Liver (tissue), 9 donors: ENCODE results near the gene ANAPC16. TPM values are rescaled to one million over a fixed set of nuclear protein-coding genes. Genes with fewer than 3 reads are reported as not detected.

Source experiments
- DNase-seq: peaks from one replicate; pipeline ENCODE4 v3.0.0-alpha.2; 2017; ENCODE audit warnings: low spot score
- H3K27ac ChIP-seq, 2 donors: one replicate each; pipeline ENCODE4 v1.7.0; 2013; ENCODE audit warnings: inconsistent platforms in 2 of 2, low read length in 2 of 2, control low read depth in 1 of 2, low read depth in 1 of 2, mild to moderate bottlenecking in 1 of 2
- H3K27me3 ChIP-seq, 4 donors: one replicate each; pipeline versions ENCODE4 v1.6.1 to v1.7.0; 2013; ENCODE audit warnings: low read length in 3 of 4, inconsistent platforms in 1 of 4, mild to moderate bottlenecking in 1 of 4, moderate library complexity in 1 of 4; ENCODE audit not compliant: control insufficient read depth in 4 of 4, insufficient read depth in 4 of 4
- H3K36me3 ChIP-seq, 4 donors: one replicate each; pipeline versions ENCODE4 v1.6.1 to v1.7.0; 2013; ENCODE audit warnings: low read length in 3 of 4, mild to moderate bottlenecking in 3 of 4, low read depth in 1 of 4, moderate library complexity in 1 of 4; ENCODE audit not compliant: control insufficient read depth in 4 of 4, insufficient read depth in 3 of 4
- H3K4me1 ChIP-seq, 4 donors: one replicate each; pipeline versions ENCODE4 v1.6.1 to v1.7.0; 2013; ENCODE audit warnings: low read length in 3 of 4, mild to moderate bottlenecking in 3 of 4, moderate library complexity in 1 of 4; ENCODE audit not compliant: control insufficient read depth in 4 of 4, insufficient read depth in 4 of 4
- H3K4me3 ChIP-seq, 3 donors: one replicate each; pipeline versions ENCODE4 v1.6.1 to v1.7.0; 2013; ENCODE audit warnings: low read length in 3 of 3, control low read depth in 1 of 3, low read depth in 1 of 3, mild to moderate bottlenecking in 1 of 3
- H3K9ac ChIP-seq, 2 donors: one replicate each; pipeline ENCODE4 v1.7.0; 2013; ENCODE audit warnings: low read length in 2 of 2, mild to moderate bottlenecking in 2 of 2, moderate library complexity in 2 of 2, control low read depth in 1 of 2, low read depth in 1 of 2
- H3K9me3 ChIP-seq, 4 donors: one replicate each; pipeline versions ENCODE4 v1.6.1 to v1.7.0; 2013; ENCODE audit warnings: low read length in 3 of 4; ENCODE audit not compliant: control insufficient read depth in 4 of 4
- EGR1 ChIP-seq, 2 donors: IDR thresholded peaks; 2 replicates each; pipeline ENCODE4 v1.6.1; 2016 to 2018; ENCODE audit warnings: antibody characterized with exemption in 2 of 2, low read depth in 2 of 2
- FOXA1 ChIP-seq: IDR thresholded peaks from 2 replicates; pipeline ENCODE4 v1.6.1; 2016; ENCODE audit warnings: antibody characterized with exemption
- FOXA2 ChIP-seq: IDR thresholded peaks from 2 replicates; pipeline ENCODE4 v1.6.1; 2016; ENCODE audit warnings: antibody characterized with exemption
- GABPA ChIP-seq, 2 donors: IDR thresholded peaks in 1 of 2; conservative IDR thresholded peaks in 1 of 2; 2 replicates each; pipeline ENCODE4 v1.6.1; 2016; ENCODE audit warnings: antibody characterized with exemption in 2 of 2, mild to moderate bottlenecking in 1 of 2, moderate library complexity in 1 of 2
- HNF4A ChIP-seq, 2 donors: conservative IDR thresholded peaks; 2 replicates each; pipeline ENCODE4 v1.6.1; 2016; ENCODE audit warnings: antibody characterized with exemption in 2 of 2, mild to moderate bottlenecking in 2 of 2
- HNF4G ChIP-seq: IDR thresholded peaks from 2 replicates; pipeline ENCODE4 v1.6.1; 2016; ENCODE audit warnings: antibody characterized with exemption
- JUND ChIP-seq, 2 donors: IDR thresholded peaks; 2 replicates each; pipeline ENCODE4 v1.6.1; 2016; ENCODE audit warnings: antibody characterized with exemption in 2 of 2
- NR2F2 ChIP-seq: IDR thresholded peaks from 2 replicates; pipeline ENCODE4 v1.6.1; 2016; ENCODE audit warnings: antibody characterized with exemption
- RAD21 ChIP-seq, 2 donors: IDR thresholded peaks; 2 replicates each; pipeline ENCODE4 v1.6.1; 2016; ENCODE audit warnings: antibody characterized with exemption in 2 of 2, mild to moderate bottlenecking in 2 of 2
- RXRA ChIP-seq, 2 donors: IDR thresholded peaks; 2 replicates each; pipeline ENCODE4 v1.6.1; 2017 to 2018; ENCODE audit warnings: antibody characterized with exemption in 2 of 2, mild to moderate bottlenecking in 1 of 2
- TAF1 ChIP-seq: conservative IDR thresholded peaks from 2 replicates; pipeline ENCODE4 v1.6.1; 2016; ENCODE audit warnings: antibody characterized with exemption, mild to moderate bottlenecking
- YY1 ChIP-seq: IDR thresholded peaks from 2 replicates; pipeline ENCODE4 v1.6.1; 2016; ENCODE audit warnings: antibody characterized with exemption, mild to moderate bottlenecking
- WGBS: extraction: QIAGEN DNeasy Blood & Tissue Kit; methylation state at CpG from one replicate; pipeline ENCODE4 v1.1.7; 2013; 5-methylcytosine and 5-hydroxymethylcytosine counted together
- polyA plus RNA-seq, 2 donors: library from polyadenylated mRNA; stranded (reverse) in 1 of 2; unstranded in 1 of 2; fragments of 200-250 nt in 1 of 2; fragments of >200 nt in 1 of 2; fragmentation: Nextera tagmentation in 1 of 2; extraction: Ambion mirVana in 1 of 2; gene quantifications; one replicate each; pipeline versions ENCODE4 v1.2.1 to v1.2.3, GENCODE V29; 2013 to 2015
- total RNA-seq, 2 donors: library from RNA; depleted of rRNA; stranded (reverse); fragments of >200 nt; gene quantifications; one replicate each; pipeline ENCODE4 v1.2.3, GENCODE V29; 2014
- TF ChIP-seq, protein P1 (sequence below): fragments of 150-350 bp; IDR thresholded peaks from 2 replicates; pipeline ENCODE4 v1.5.1; 2017; ENCODE audit warnings: improper control_type of control experiment, low read depth, low read length; ENCODE audit not compliant: missing input control
- TF ChIP-seq, protein P2 (sequence below): IDR thresholded peaks from 2 replicates; pipeline ENCODE4 v1.6.1; 2016; ENCODE audit warnings: antibody characterized with exemption
- TF ChIP-seq, protein P3 (sequence below): IDR thresholded peaks from 2 replicates; pipeline ENCODE4 v1.6.1; 2016; ENCODE audit warnings: antibody characterized with exemption, mild to moderate bottlenecking
- TF ChIP-seq, protein P4 (sequence below): IDR thresholded peaks from 2 replicates; pipeline ENCODE4 v1.6.1; 2016; ENCODE audit warnings: antibody characterized with exemption
- TF ChIP-seq, protein P5 (sequence below): IDR thresholded peaks from 2 replicates; pipeline ENCODE4 v1.6.1; 2016; ENCODE audit warnings: antibody characterized with exemption
- donor health status: healthy.
- donor health status: healthy.
- donor health status: healthy.
- donor health status: healthy.
- donor health status: healthy.

Gene ANAPC16
- total and polyA plus RNA-seq, 4 donors, result 36.8 to 96.3 (median 55.6) TPM

DNA sequence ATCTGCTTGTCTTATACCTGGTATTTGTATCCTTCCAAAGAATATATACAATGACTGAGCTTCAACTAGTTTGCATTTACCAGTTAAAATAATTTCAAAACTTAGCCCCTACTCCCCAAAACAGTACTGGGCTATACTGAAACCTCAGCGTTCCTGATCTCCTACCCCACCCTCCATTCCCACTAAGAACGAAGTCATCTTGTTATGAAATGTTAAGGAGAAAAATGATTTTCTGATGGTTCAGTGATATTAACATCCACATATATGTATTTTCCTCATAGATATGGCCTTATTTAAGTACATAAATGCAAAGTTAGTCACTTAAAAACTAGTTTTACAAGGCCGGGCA, 28.9 kb upstream of the ANAPC16 start:
- WGBS, result 85% methylated on average over 3 of the region's 3 CpGs
- Histone ChIP-seq H3K9ac (no peak overlapping the region), H3K9me3 (no peaks in the 10 kb centered on the region), H3K4me1 (no peaks in the 10 kb centered on the region), H3K27ac (peak overlapping the region; percentile 32 to 66), H3K36me3 (peaks cover 0 to 5% (median 2%) of the 10 kb centered on the region in 4 donors), H3K4me3 (no peak overlapping the region), H3K27me3 (no peaks in the 10 kb centered on the region)
- DNase-seq, result no peak
- no peak for TF ChIP-seq FOXA2
- TF ChIP-seq RAD21 (IDR thresholded peaks at IDR 0.05), result no peak
- TF ChIP-seq GABPA (IDR thresholded peaks at IDR 0.05 in 1 of 2, conservative IDR thresholded peaks at IDR 0.05 in 1 of 2), result no peak
- TF ChIP-seq, protein P1, sequence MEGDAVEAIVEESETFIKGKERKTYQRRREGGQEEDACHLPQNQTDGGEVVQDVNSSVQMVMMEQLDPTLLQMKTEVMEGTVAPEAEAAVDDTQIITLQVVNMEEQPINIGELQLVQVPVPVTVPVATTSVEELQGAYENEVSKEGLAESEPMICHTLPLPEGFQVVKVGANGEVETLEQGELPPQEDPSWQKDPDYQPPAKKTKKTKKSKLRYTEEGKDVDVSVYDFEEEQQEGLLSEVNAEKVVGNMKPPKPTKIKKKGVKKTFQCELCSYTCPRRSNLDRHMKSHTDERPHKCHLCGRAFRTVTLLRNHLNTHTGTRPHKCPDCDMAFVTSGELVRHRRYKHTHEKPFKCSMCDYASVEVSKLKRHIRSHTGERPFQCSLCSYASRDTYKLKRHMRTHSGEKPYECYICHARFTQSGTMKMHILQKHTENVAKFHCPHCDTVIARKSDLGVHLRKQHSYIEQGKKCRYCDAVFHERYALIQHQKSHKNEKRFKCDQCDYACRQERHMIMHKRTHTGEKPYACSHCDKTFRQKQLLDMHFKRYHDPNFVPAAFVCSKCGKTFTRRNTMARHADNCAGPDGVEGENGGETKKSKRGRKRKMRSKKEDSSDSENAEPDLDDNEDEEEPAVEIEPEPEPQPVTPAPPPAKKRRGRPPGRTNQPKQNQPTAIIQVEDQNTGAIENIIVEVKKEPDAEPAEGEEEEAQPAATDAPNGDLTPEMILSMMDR, result no peak

DNA sequence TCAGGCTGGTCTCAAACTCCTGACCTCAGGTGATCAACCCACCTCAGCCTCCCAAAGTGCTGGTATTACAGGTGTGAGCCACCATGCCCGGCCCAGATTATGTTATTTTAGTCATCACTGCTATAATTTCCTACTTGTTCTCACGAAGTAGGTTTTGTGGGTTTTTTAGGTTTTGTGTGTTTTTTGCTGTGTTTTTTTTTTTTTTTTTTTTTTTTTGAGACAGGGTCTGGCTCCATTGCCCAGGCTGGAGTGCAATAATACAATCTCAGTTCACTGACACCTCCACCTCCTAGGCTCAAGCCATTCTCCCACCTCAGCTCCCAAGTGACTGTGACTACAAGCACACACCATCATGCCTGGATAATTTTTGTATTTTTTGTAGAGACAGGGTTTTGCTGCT, 20.9 kb upstream of the ANAPC16 start:
- Histone ChIP-seq H3K36me3 (peaks cover 4 to 12% (median 9%) of the 10 kb centered on the region in 4 donors), H3K4me1 (no peaks in the 10 kb centered on the region), H3K27me3 (no peaks in the 10 kb centered on the region), H3K9me3 (no peaks in the 10 kb centered on the region), H3K4me3 (no peak overlapping the region), H3K9ac (no peak overlapping the region), H3K27ac (no peak overlapping the region)
- no peak for DNase-seq
- TF ChIP-seq NR2F2 (no peak), FOXA2 (no peak), RXRA (IDR thresholded peaks at IDR 0.05) (no peak), HNF4A (conservative IDR thresholded peaks at IDR 0.05) (no peak), JUND (IDR thresholded peaks at IDR 0.05) (no peak), EGR1 (IDR thresholded peaks at IDR 0.05; ENCODE audit: low read depth in 2 of 2) (no peak), FOXA1 (no peak), HNF4G (no peak), YY1 (no peak), RAD21 (IDR thresholded peaks at IDR 0.05) (no peak), TAF1 (no peak), GABPA (IDR thresholded peaks at IDR 0.05 in 1 of 2, conservative IDR thresholded peaks at IDR 0.05 in 1 of 2) (no peak)
- TF ChIP-seq, protein P2, sequence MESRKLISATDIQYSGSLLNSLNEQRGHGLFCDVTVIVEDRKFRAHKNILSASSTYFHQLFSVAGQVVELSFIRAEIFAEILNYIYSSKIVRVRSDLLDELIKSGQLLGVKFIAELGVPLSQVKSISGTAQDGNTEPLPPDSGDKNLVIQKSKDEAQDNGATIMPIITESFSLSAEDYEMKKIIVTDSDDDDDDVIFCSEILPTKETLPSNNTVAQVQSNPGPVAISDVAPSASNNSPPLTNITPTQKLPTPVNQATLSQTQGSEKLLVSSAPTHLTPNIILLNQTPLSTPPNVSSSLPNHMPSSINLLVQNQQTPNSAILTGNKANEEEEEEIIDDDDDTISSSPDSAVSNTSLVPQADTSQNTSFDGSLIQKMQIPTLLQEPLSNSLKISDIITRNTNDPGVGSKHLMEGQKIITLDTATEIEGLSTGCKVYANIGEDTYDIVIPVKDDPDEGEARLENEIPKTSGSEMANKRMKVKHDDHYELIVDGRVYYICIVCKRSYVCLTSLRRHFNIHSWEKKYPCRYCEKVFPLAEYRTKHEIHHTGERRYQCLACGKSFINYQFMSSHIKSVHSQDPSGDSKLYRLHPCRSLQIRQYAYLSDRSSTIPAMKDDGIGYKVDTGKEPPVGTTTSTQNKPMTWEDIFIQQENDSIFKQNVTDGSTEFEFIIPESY, result no peak
- TF ChIP-seq, protein P3, sequence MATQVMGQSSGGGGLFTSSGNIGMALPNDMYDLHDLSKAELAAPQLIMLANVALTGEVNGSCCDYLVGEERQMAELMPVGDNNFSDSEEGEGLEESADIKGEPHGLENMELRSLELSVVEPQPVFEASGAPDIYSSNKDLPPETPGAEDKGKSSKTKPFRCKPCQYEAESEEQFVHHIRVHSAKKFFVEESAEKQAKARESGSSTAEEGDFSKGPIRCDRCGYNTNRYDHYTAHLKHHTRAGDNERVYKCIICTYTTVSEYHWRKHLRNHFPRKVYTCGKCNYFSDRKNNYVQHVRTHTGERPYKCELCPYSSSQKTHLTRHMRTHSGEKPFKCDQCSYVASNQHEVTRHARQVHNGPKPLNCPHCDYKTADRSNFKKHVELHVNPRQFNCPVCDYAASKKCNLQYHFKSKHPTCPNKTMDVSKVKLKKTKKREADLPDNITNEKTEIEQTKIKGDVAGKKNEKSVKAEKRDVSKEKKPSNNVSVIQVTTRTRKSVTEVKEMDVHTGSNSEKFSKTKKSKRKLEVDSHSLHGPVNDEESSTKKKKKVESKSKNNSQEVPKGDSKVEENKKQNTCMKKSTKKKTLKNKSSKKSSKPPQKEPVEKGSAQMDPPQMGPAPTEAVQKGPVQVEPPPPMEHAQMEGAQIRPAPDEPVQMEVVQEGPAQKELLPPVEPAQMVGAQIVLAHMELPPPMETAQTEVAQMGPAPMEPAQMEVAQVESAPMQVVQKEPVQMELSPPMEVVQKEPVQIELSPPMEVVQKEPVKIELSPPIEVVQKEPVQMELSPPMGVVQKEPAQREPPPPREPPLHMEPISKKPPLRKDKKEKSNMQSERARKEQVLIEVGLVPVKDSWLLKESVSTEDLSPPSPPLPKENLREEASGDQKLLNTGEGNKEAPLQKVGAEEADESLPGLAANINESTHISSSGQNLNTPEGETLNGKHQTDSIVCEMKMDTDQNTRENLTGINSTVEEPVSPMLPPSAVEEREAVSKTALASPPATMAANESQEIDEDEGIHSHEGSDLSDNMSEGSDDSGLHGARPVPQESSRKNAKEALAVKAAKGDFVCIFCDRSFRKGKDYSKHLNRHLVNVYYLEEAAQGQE, result no peak
- TF ChIP-seq, protein P1, result no peak
- TF ChIP-seq, protein P4, sequence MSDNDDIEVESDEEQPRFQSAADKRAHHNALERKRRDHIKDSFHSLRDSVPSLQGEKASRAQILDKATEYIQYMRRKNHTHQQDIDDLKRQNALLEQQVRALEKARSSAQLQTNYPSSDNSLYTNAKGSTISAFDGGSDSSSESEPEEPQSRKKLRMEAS, result no peak
- TF ChIP-seq, protein P5, sequence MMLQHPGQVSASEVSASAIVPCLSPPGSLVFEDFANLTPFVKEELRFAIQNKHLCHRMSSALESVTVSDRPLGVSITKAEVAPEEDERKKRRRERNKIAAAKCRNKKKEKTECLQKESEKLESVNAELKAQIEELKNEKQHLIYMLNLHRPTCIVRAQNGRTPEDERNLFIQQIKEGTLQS, result no peak
- over 99% methylated on average over 2 of the region's 2 CpGs for WGBS
